GM18508 (cell line): ENCODE results near the gene ZNF507.

Experiments used
- ATAC-seq: cut with Tn5 transposase; IDR thresholded peaks from one replicate; pipeline ENCODE4 v1.9.1; 2021; ENCODE audit warnings: moderate number of reproducible peaks; ENCODE audit not compliant: insufficient read depth, unreplicated experiment

Gene ZNF507

GRCh38 chr19:32339423-32339822 is 6.0 kb upstream of the ZNF507 start:
- no peak for ATAC-seq

GRCh38 chr19:32339988-32340874 is 5.2 kb upstream of the ZNF507 start:
- ATAC-seq = no peak

- no peak for ATAC-seq
These were observed 2.7 kb upstream of the ZNF507 start for GRCh38 chr19:32342695-32343094.

- ATAC-seq = no peak
These were observed 1.7 kb upstream of the ZNF507 start for GRCh38 chr19:32343550-32344262.

DNA sequence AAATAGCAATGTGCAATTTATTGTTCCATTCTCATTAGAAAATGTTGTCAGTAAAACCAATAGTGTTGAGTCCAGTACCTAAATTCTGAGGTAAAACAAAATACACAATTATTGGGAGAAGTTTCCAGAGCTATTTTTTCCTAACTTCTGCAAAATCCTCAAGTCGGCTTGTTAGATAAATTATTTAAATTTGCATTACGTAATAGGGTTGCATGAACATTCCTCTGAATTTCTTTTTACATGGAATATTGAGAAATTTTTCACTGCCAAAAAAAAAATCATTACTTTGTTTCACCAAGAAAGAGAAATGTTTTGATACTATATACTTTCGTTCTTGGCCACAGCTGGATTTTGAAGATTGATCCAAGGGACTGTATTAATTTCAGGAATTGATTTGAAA is 1.5 kb downstream of the ZNF507 start:
- no peak for ATAC-seq

GRCh38 chr19:32347573-32347972 is 2.2 kb downstream of the ZNF507 start:
- no peak for ATAC-seq

GRCh38 chr19:32349051-32349450 is 3.6 kb downstream of the ZNF507 start:
- no peak for ATAC-seq

GRCh38 chr19:32349724-32350470 is 4.5 kb downstream of the ZNF507 start:
- no peak for ATAC-seq

DNA sequence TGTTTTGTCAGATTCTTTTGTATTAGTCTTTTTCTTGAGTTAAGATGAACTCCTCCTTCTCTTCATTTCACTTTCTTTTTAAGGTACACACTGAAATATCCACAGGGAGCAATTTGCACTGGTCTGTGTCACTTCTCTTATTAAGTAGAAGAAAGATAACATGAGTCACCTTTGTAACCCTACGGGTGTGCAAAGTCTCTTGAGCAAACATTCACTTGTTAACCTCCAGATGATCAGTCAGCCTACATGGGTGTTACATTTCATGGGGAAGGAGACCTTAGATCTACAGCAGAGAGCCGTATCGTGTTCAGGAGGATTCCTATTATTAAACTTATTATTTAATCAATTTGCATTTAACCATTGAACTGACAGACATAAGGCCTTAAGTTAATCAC is 5.1 kb downstream of the ZNF507 start:
- ATAC-seq = no peak

- ATAC-seq = no peak
These were observed 5.6 kb downstream of the ZNF507 start for GRCh38 chr19:32350987-32351348.

GRCh38 chr19:32352241-32352630 is 6.8 kb downstream of the ZNF507 start:
- no peak for ATAC-seq

- no peak for ATAC-seq
These were observed 8.9 kb downstream of the ZNF507 start for GRCh38 chr19:32354345-32354744.

DNA sequence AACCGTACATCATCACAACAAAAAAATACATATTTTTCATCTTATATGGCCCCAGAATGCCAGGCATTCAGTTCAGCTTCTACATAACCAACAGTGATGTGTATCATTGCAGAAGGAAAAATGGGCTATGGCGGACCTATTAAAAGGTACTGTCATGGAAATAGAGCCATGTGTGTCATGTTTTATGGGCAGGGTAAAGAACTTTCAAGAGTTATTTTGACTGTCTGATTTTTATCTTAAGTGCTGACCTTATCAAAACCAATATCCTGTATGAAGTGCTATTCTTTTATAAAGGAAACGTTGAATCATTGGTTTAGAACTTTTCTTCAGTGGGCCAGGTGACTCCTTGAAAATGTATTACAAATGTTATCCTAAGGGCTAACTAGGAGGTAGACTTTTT is 9.9 kb downstream of the ZNF507 start:
- ATAC-seq = no peak

GRCh38 chr19:32357720-32358119 is 12.3 kb downstream of the ZNF507 start:
- no peak for ATAC-seq

DNA sequence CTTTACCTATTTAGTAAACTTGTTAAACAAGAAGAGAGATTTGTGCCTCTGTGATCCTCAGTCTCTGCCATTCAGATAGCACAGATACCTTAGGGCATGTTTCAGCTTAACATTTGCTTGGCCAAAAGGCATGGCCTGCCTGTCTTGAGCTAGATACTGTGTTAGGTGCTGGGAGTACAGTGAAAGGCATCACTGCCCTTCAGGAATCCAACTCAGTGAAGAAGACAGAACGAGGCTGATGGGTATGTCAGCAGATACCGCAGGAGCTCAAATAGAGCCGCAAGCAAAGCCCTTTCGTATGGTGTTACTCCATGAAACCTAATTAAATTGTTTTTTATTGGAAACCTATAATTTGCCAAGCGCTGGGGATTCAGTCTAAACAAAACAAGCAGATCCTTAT is 12.9 kb downstream of the ZNF507 start:
- ATAC-seq = no peak

DNA sequence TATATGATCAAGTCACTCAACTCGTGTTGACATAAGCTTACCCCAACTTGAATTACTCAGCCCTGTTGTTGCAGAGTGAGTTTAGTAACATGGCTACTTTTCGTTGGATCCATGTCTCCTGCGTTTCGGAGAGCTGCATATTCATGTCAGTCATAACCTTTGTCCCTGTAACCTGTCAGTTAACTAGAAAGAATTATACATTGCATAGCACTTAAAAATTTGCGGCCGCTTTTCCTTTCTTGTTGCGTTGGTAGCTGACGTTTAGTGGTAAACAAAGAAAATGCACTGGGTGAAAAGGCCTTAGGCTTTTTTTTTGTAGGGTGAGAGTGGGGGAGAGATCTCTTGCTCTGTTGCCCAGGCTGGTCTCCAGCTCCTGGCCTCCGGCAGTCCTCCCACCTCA is 14.2 kb downstream of the ZNF507 start:
- no peak for ATAC-seq

DNA sequence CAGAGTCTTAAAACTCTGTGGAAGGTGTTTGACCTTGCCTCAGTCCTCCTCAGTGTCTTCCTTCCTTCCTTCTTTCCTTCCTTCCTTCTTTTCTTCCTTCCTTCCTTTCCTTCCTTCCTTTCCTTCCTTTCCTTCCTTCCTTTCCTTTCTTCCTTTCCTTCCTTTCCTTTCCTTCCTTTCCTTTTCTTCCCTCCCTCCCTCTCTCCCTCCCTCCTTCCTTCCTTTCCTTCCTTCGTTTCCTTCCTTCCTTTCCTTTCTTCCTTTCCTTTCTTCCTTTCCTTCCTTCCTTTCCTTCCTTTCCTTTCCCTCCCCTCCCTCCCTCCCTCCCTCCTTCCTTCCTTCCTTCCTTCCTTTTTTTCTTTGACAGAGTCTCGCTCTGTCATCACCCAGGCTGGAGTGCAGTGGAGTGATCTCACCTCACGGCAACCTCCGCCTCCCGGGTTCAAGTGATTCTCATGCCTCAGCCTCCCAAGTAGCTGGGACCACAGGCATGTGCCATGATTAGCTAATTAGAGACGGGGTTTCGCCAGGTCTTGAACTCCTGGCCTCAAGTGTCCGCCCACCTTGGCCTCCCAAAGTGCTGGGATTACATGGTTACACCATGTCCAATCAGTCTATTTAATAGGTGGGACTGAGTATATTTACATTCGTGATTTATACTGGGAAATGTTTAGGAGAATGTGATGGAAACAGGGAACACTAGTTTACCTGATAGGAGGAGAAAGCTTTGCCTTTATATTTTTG is 16.3 kb downstream of the ZNF507 start:
- no peak for ATAC-seq

DNA sequence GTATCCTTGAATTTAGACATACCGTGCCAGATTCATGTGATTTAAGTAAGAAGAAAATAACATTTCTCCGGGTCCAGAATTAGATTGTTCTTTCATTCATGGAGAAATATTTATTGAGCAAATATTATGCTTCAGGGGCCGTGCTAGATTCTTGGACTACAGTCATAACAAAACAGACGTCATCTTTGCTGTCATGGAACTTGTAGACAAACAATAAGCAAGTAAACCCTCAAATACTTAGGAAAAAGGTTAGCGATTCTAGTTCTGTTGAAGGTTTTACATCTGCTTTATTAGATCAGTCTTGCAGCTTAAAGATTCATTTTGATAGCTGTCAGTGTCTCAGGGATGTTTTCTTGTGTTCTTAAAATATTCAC is 16.9 kb downstream of the ZNF507 start:
- no peak for ATAC-seq

DNA sequence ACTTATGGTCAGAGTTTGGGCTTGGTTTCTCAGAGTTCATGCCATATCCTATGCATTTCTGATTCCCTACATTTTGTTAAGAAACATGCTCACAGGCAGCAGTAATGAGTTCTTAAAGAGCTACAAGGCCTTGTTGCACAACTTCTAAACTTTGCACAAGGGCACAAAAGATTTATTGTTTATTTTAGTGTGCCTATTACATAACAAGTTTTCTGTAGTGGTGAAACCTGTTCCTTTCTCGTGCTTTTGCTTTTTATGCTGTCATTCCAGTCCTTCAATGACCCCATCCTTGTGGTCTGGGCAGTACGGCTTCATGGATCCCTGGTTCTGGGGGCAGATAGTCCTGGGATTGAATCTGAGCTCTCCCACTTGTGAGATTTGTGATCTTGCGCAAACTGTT is 17.8 kb downstream of the ZNF507 start:
- no peak for ATAC-seq

- no peak for ATAC-seq
These were observed 18.2 kb downstream of the ZNF507 start for GRCh38 chr19:32363632-32364031.
